Cerebellar nuclear complex (tissue), 1 donor: ENCODE data around the gene SLC2A13.
"Not testable (repeated sequence)": the region's sequence is repeated elsewhere in the genome, so short reads cannot be mapped to it uniquely, and the experiment has no call there.

ENCODE experiments used
- DNase-seq, 2 experiments: peaks; one replicate each; lab custom pipeline; 2025; lab: John Stamatoyannopoulos, UW

SLC2A13 gene

DNA sequence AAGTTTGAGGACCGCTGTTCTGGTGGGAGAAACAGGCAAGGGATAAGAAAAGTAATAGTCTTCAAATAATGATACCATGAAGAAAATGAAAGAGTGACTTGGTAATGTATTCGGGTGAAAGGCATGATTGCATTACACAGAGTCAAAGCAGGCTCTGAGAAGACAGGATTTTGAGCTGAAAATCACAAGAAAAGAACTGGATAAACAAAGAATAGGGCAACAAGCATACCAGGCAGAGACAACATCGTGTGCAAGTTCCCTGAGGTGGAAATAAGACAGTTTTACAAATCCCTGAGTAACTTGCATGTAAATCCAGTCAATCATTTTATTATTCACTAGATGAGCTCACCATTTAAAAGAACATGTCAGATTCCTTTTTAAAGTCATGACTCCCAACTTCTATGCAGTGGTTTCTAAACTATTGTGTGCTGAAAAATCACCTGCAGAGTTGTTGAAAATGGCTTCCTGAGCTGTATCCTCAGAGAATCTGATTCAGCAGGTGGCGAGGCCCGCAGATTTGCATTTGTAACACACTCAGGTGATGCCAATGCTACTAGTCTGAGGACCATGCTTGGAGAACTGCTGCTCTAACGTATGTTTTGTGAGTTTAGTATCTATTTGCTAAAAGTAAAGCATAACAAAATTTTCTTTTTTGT, 353.3 kb downstream of the SLC2A13 start:
- no peak for DNase-seq

DNA sequence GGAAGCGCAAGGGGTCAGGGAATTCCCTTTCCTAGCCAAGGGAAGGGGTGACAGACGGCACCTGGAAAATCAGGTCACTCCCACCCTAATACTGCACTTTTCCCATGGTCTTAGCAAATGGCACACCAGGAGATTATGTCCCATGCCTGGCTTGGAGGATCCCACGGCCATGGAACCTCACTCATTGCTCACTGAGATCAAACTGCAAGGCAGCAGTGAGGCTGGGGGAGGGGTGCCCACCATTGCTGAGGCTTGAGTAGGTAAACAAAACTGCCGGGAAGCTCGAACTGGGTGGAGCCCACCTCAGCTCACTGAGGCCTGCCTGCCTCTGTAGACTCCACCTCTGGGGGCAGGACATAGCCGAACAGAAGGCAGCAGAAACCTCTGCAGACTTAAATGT, 359.7 kb downstream of the SLC2A13 start:
- DNase-seq, result not testable (repeated sequence)

DNA sequence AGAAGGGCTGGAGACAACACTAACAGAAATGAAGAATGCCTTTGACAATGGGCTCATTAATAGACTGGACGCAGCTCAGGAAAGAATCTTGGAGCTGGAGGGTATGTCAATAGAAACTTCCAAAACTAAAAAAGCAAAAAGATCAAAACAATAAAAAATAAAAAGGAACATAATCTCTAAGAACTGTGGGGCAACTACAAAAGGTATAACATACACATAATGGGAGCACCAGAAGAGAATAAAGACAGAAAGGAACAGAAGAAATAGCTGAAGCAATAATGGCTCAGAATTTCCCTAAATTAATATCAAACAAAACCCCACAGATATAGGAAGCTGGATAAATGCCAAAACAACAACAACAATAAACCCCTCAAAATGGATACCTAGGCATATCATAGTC, 362.2 kb downstream of the SLC2A13 start:
- no peak for DNase-seq

DNA sequence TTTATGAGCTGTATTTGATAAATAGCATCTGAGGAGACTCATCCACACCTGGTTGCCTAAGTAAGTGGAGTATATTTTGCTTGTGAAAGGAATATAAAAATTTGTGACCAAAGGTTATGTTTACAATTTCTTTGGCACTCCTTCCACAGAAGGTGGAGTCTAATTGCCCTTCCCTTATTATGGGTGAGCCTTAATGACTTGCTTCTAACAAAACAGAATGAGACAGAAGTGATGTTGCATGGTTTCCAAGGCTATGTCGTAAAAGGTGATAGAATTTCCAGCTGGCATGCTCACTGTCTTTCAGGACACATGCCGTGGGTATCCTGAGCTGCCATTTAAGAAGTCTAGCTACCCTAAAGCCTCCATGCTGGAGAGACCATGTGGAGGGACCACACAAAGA, 369.5 kb downstream of the SLC2A13 start:
- DNase-seq, result no peak

DNA sequence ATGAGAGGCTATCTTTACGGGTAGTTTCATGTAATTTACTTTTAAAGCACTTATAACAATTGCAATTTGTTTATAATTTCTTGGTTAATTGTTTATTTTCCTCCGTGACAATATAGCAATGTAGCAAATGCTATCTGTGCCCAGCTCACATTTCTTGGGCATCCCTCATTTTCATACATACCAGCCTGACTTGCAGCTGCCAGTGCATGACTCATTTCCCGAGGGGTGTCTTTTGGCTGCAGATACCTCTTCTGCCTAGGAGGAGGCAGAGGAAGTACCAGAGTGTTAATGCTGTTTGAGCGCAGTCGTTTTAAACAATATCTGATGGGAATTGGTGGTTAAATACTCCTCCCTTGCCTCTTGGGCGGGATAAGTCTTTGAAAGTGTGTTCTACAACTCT, 382.1 kb downstream of the SLC2A13 start:
- no peak for DNase-seq

DNA sequence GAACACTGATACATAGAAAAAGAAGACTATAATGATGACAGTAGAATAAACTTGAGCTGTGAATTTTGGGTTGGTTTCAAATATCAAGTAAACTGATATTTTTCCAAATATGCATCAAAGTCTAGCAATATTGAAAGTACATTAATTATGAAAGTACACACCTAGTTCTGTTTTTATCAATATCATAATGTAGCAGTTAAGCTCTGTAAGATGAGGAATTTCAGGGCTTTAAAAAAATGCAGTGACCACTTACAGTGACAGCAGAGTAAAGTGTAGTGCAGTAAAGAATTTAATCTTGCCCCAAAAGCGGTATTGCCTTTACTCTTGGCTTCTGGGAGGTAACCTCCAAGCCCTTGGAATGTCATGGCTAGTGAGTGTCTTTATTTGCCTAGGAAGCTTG, 383.4 kb downstream of the SLC2A13 start:
- no peak for DNase-seq

DNA sequence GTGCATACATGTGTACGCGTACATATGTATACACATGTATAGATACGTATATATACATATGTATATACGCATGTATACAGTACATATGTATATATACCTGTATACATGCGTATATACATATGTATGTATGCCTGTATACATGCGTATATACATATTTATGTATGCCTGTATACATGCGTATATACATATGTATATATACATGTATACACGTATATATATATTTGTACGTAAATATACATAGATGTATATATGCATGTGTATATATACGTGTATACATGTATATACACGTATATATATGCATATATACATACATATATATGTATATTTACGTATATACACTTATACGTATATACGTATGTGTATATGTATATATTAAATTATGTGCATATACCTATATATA, 392.3 kb downstream of the SLC2A13 start:
- DNase-seq, result no peak

DNA sequence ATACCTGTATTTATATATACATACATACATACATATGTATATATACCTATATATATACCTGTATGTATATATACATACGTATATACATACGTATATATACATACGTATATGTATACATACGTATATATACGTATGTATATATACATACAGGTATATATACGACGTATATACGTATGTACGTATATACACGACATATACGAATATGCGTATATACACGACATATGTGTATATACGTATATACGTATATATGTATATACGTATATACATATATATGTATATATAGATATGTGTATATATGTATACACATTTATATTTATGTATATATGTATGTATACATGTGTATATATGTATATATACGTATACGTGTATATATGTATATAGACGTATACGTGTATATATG, 393.5 kb downstream of the SLC2A13 start:
- DNase-seq, result no peak
